SK-N-SH treated with all-trans-retinoic acid at 6 μM for 48 hours (cell line): ENCODE data around the gene GPC3.

Experiments used
- ATAC-seq: fragments of 200-7000 bp; cut with Tn5 transposase; 3 replicates; pipeline ENCODE4 v1.9.1; 2020; ENCODE audit warnings: mild to moderate bottlenecking, moderate library complexity
- ARNTL ChIP-seq: fragments of 450-650 bp; formaldehyde crosslinking; IDR thresholded peaks from 2 replicates; pipeline ENCODE4 v1.5.0; 2020; ENCODE audit warnings: low read depth, mild to moderate bottlenecking, moderate library complexity, borderline replicate concordance
- BACH2 ChIP-seq: fragments of 250-450 bp; sonication (Bioruptor Pico); IDR thresholded peaks from 2 replicates; pipeline ENCODE4 v1.9.0; 2021; ENCODE audit warnings: mild to moderate bottlenecking, borderline replicate concordance
- CREB5 ChIP-seq: fragments of 250-450 bp; sonication (Bioruptor Pico); IDR thresholded peaks from 2 replicates; pipeline ENCODE4 v1.5.1; 2020; ENCODE audit warnings: low read depth, mild to moderate bottlenecking, moderate library complexity
- CSDC2 ChIP-seq: fragments of 250-450 bp; sonication (Bioruptor Pico); IDR thresholded peaks from 2 replicates; pipeline ENCODE4 v1.5.0; 2020; ENCODE audit warnings: mild to moderate bottlenecking, moderate library complexity
- CSRNP3 ChIP-seq: fragments of 250-450 bp; sonication (Bioruptor Pico); IDR thresholded peaks from 2 replicates; pipeline ENCODE4 v1.5.1; 2021; ENCODE audit warnings: mild to moderate bottlenecking, moderate library complexity
- GLIS3 ChIP-seq: fragments of 250-450 bp; sonication (Bioruptor Pico); IDR thresholded peaks from 2 replicates; pipeline ENCODE4 v1.5.0; 2020; ENCODE audit warnings: mild to moderate bottlenecking, moderate library complexity
- ISL1 ChIP-seq: fragments of 250-450 bp; sonication (Bioruptor Pico); IDR thresholded peaks from 2 replicates; pipeline ENCODE4 v2.1.2; 2022; ENCODE audit warnings: mild to moderate bottlenecking, moderate library complexity
- OSR1 ChIP-seq: fragments of 250-450 bp; sonication (Bioruptor Pico); IDR thresholded peaks from 2 replicates; pipeline ENCODE4 v1.8.0; 2022; ENCODE audit warnings: moderate library complexity, mild to moderate bottlenecking, inconsistent platforms
- POU6F1 ChIP-seq: fragments of 250-450 bp; sonication (Bioruptor Pico); IDR thresholded peaks from 2 replicates; pipeline ENCODE4 v1.8.0; 2021; ENCODE audit warnings: low read depth, mild to moderate bottlenecking, moderate library complexity, borderline replicate concordance
- PPARA ChIP-seq: fragments of 250-450 bp; sonication (Bioruptor Pico); IDR thresholded peaks from 2 replicates; pipeline ENCODE4 v1.5.0; 2020; ENCODE audit warnings: mild to moderate bottlenecking, borderline replicate concordance
- RARB ChIP-seq: fragments of 250-450 bp; sonication (Bioruptor Pico); IDR thresholded peaks from 2 replicates; pipeline ENCODE4 v1.8.0; 2021; ENCODE audit warnings: mild to moderate bottlenecking, moderate library complexity
- SNAI2 ChIP-seq: fragments of 250-450 bp; sonication (Bioruptor Pico); IDR thresholded peaks from 2 replicates; pipeline ENCODE4 v1.5.0; 2020; ENCODE audit warnings: mild to moderate bottlenecking, moderate library complexity
- TCF4 ChIP-seq: fragments of 250-450 bp; sonication (Bioruptor Pico); IDR thresholded peaks from 2 replicates; pipeline ENCODE4 v1.8.0; 2021; ENCODE audit warnings: mild to moderate bottlenecking, moderate library complexity, borderline replicate concordance
- TOX ChIP-seq: fragments of 250-450 bp; sonication (Bioruptor Pico); IDR thresholded peaks from 2 replicates; pipeline ENCODE4 v1.8.0; 2021; ENCODE audit warnings: mild to moderate bottlenecking, moderate library complexity, borderline replicate concordance
- ZC3H10 ChIP-seq: fragments of 250-450 bp; sonication (Bioruptor Pico); IDR thresholded peaks from 2 replicates; pipeline ENCODE4 v1.5.1; 2021; ENCODE audit warnings: mild to moderate bottlenecking, moderate library complexity
- ZFP3 ChIP-seq: fragments of 250-450 bp; sonication (Bioruptor Pico); IDR thresholded peaks from 2 replicates; pipeline ENCODE4 v1.5.0; 2020; ENCODE audit warnings: mild to moderate bottlenecking, moderate library complexity
- ZFP30 ChIP-seq: fragments of 450-650 bp; formaldehyde crosslinking; IDR thresholded peaks from 2 replicates; pipeline ENCODE4 v1.5.0; 2022; ENCODE audit warnings: mild to moderate bottlenecking, moderate library complexity
- ZNF565 ChIP-seq: fragments of 450-650 bp; formaldehyde crosslinking; conservative IDR thresholded peaks from 2 replicates; pipeline ENCODE4 v1.5.0; 2020; ENCODE audit warnings: low read depth, mild to moderate bottlenecking, moderate library complexity
- ZNF8 ChIP-seq: fragments of 450-650 bp; formaldehyde crosslinking; IDR thresholded peaks from 2 replicates; pipeline ENCODE4 v1.5.0; 2020; ENCODE audit warnings: mild to moderate bottlenecking, moderate library complexity
- TF ChIP-seq, protein P1 (sequence below): fragments of 250-450 bp; sonication (Bioruptor Pico); IDR thresholded peaks from 2 replicates; pipeline ENCODE4 v1.8.0; 2020; ENCODE audit warnings: mild to moderate bottlenecking, moderate library complexity, borderline replicate concordance
- TF ChIP-seq, protein P2 (sequence below): fragments of 250-450 bp; sonication (Bioruptor Pico); IDR thresholded peaks from 2 replicates; pipeline ENCODE4 v1.5.0; 2020; ENCODE audit warnings: mild to moderate bottlenecking, moderate library complexity

Gene GPC3

DNA sequence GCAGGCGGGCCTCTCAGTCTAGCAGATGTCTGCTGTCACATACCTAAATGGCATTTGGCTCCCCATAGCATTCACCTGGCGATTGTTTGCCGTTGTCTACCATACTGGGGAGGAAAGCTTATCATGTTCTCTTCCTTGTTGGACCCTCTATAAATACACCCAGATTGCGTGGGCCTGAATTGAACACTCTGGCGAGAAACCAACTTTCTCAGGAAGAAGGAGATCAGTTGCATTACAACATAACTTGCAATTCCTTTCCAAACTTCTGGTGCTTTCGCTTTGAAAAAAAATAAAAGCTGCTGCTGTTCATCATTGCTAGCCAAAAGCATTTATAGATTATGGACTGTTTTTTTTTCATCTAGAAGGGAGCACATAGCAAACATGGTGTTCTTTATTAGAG lies 340.1 kb downstream of the GPC3 start:
- ATAC-seq: no peak
- TF ChIP-seq ARNTL: no peak
- TF ChIP-seq CSRNP3 (CRISPR knock-in tag): no peak
- TF ChIP-seq, protein P1, sequence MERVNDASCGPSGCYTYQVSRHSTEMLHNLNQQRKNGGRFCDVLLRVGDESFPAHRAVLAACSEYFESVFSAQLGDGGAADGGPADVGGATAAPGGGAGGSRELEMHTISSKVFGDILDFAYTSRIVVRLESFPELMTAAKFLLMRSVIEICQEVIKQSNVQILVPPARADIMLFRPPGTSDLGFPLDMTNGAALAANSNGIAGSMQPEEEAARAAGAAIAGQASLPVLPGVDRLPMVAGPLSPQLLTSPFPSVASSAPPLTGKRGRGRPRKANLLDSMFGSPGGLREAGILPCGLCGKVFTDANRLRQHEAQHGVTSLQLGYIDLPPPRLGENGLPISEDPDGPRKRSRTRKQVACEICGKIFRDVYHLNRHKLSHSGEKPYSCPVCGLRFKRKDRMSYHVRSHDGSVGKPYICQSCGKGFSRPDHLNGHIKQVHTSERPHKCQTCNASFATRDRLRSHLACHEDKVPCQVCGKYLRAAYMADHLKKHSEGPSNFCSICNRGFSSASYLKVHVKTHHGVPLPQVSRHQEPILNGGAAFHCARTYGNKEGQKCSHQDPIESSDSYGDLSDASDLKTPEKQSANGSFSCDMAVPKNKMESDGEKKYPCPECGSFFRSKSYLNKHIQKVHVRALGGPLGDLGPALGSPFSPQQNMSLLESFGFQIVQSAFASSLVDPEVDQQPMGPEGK: no peak

- ATAC-seq: no peak
- no peak for TF ChIP-seq ZC3H10 (CRISPR knock-in tag)
- TF ChIP-seq CREB5 (CRISPR knock-in tag): no peak
- no peak for TF ChIP-seq CSDC2
- TF ChIP-seq, protein P1: no peak
- no peak for TF ChIP-seq ZNF8 (CRISPR knock-in tag)
- no peak for TF ChIP-seq ZFP30 (CRISPR knock-in tag)
- TF ChIP-seq CSRNP3 (CRISPR knock-in tag): no peak
- no peak for TF ChIP-seq TOX
- TF ChIP-seq, protein P2, sequence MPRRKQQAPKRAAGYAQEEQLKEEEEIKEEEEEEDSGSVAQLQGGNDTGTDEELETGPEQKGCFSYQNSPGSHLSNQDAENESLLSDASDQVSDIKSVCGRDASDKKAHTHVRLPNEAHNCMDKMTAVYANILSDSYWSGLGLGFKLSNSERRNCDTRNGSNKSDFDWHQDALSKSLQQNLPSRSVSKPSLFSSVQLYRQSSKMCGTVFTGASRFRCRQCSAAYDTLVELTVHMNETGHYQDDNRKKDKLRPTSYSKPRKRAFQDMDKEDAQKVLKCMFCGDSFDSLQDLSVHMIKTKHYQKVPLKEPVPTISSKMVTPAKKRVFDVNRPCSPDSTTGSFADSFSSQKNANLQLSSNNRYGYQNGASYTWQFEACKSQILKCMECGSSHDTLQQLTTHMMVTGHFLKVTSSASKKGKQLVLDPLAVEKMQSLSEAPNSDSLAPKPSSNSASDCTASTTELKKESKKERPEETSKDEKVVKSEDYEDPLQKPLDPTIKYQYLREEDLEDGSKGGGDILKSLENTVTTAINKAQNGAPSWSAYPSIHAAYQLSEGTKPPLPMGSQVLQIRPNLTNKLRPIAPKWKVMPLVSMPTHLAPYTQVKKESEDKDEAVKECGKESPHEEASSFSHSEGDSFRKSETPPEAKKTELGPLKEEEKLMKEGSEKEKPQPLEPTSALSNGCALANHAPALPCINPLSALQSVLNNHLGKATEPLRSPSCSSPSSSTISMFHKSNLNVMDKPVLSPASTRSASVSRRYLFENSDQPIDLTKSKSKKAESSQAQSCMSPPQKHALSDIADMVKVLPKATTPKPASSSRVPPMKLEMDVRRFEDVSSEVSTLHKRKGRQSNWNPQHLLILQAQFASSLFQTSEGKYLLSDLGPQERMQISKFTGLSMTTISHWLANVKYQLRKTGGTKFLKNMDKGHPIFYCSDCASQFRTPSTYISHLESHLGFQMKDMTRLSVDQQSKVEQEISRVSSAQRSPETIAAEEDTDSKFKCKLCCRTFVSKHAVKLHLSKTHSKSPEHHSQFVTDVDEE (CRISPR knock-in tag): no peak
- TF ChIP-seq ZNF565 (CRISPR knock-in tag): no peak
- no peak for TF ChIP-seq ARNTL
- TF ChIP-seq ZFP3 (CRISPR knock-in tag): no peak
- no peak for TF ChIP-seq RARB (CRISPR knock-in tag)
- TF ChIP-seq GLIS3 (CRISPR knock-in tag): no peak
Measured at GRCh38 chrX:133640161-133641015, 345.0 kb downstream of the GPC3 start.

DNA sequence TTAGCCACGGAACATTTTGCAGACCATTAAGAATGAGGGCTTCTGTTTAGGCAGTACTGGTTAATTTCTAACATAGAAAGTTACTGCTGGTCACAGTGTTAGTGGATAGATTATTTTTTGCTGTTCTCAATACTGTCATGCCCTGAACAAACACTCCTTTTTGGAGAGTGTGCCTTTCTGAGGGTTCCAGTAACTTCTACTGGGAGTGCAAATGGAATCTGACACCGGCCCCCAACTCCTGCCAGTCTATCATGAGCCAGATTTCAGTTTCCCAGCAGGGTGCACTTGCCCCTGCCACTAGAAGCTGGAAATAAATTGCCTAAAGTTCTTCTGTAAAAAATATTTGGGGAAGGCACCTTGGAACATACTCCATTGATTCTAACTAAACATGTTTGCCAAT lies 345.7 kb downstream of the GPC3 start:
- no peak for ATAC-seq
- no peak for TF ChIP-seq TOX
- TF ChIP-seq OSR1 (CRISPR knock-in tag): no peak
- TF ChIP-seq, protein P2 (CRISPR knock-in tag): no peak
- TF ChIP-seq RARB (CRISPR knock-in tag): no peak
- TF ChIP-seq SNAI2: no peak
- TF ChIP-seq PPARA (CRISPR knock-in tag): no peak
- TF ChIP-seq ZC3H10 (CRISPR knock-in tag): no peak
- TF ChIP-seq ZFP3 (CRISPR knock-in tag): no peak
- no peak for TF ChIP-seq TCF4 (CRISPR knock-in tag)
- TF ChIP-seq ZNF8 (CRISPR knock-in tag): no peak
- TF ChIP-seq ISL1 (CRISPR knock-in tag): no peak
- no peak for TF ChIP-seq BACH2 (CRISPR knock-in tag)
- TF ChIP-seq POU6F1: no peak
- no peak for TF ChIP-seq CSDC2
